Measurements from ENCODE around the gene SARS2. TPM values are rescaled to one million over a fixed set of nuclear protein-coding genes. Genes with fewer than 3 reads are reported as not detected.

The SARS2 gene
- total and polyA plus RNA-seq, 2 donors: 7.1 to 19.3 TPM

GRCh38 chr19:38917921-38918491 lies 12.6 kb downstream of the SARS2 start:
- Histone ChIP-seq H3K4me1 (ENCODE audit: insufficient read depth) (no peaks in the 10 kb centered on the region), H3K4me3 (ENCODE audit: low read depth, low read length) (no peak overlapping the region), H3K27ac (ENCODE audit: low read depth) (no peak overlapping the region), H3K36me3 (ENCODE audit: insufficient read depth) (no peaks in the 10 kb centered on the region)
- 77% methylated on average over 13 of the region's 13 CpGs for WGBS
- DNase-seq (ENCODE audit: extremely low spot score): no peak

- no peaks in the 10 kb centered on the region for H3K36me3 ChIP-seq (ENCODE audit: insufficient read depth)
- H3K4me3 ChIP-seq (ENCODE audit: low read depth, low read length): no peak overlapping the region
- no peak overlapping the region for H3K27ac ChIP-seq (ENCODE audit: low read depth)
- H3K4me1 ChIP-seq (ENCODE audit: insufficient read depth): no peaks in the 10 kb centered on the region
- WGBS: 72% methylated on average over 9 of the region's 9 CpGs
- DNase-seq (ENCODE audit: extremely low spot score): no peak
Observed at GRCh38 chr19:38917516-38917915, 13.0 kb downstream of the SARS2 start.

- no peak for DNase-seq (ENCODE audit: extremely low spot score)
- WGBS: 90% methylated on average over 44 of the region's 44 CpGs
- H3K4me1 ChIP-seq (ENCODE audit: insufficient read depth): no peaks in the 10 kb centered on the region
- no peaks in the 10 kb centered on the region for H3K36me3 ChIP-seq (ENCODE audit: insufficient read depth)
- H3K4me3 ChIP-seq (ENCODE audit: low read depth, low read length): no peak overlapping the region
- no peak overlapping the region for H3K27ac ChIP-seq (ENCODE audit: low read depth)
Observed at GRCh38 chr19:38915329-38916321, 14.9 kb downstream of the SARS2 start.

- Histone ChIP-seq H3K36me3 (ENCODE audit: insufficient read depth) (no peaks in the 10 kb centered on the region), H3K4me1 (ENCODE audit: insufficient read depth) (no peaks in the 10 kb centered on the region), H3K4me3 (ENCODE audit: low read depth, low read length) (no peak overlapping the region), H3K27ac (ENCODE audit: low read depth) (no peak overlapping the region)
- DNase-seq (ENCODE audit: extremely low spot score): no peak
- WGBS: 93% methylated on average over 8 of the region's 8 CpGs
Observed at GRCh38 chr19:38913958-38914357, 16.6 kb downstream of the SARS2 start.

GRCh38 chr19:38912600-38913514 lies 17.7 kb downstream of the SARS2 start:
- 71% methylated on average over 12 of the region's 12 CpGs for WGBS
- Histone ChIP-seq H3K27ac (ENCODE audit: low read depth) (no peak overlapping the region), H3K4me3 (ENCODE audit: low read depth, low read length) (no peak overlapping the region), H3K36me3 (ENCODE audit: insufficient read depth) (no peaks in the 10 kb centered on the region), H3K4me1 (ENCODE audit: insufficient read depth) (no peaks in the 10 kb centered on the region)
- no peak for DNase-seq (ENCODE audit: extremely low spot score)

- 47% methylated on average over 16 of the region's 16 CpGs for WGBS
- Histone ChIP-seq H3K4me1 (ENCODE audit: insufficient read depth) (no peaks in the 10 kb centered on the region), H3K27ac (ENCODE audit: low read depth) (no peak overlapping the region), H3K4me3 (ENCODE audit: low read depth, low read length) (no peak overlapping the region), H3K36me3 (ENCODE audit: insufficient read depth) (no peaks in the 10 kb centered on the region)
- no peak for DNase-seq (ENCODE audit: extremely low spot score)
Observed at GRCh38 chr19:38911388-38912001, 19.1 kb downstream of the SARS2 start.

GRCh38 chr19:38910488-38910887 lies 20.1 kb downstream of the SARS2 start:
- Histone ChIP-seq H3K4me1 (ENCODE audit: insufficient read depth) (no peaks in the 10 kb centered on the region), H3K36me3 (ENCODE audit: insufficient read depth) (no peaks in the 10 kb centered on the region), H3K27ac (ENCODE audit: low read depth) (no peak overlapping the region), H3K4me3 (ENCODE audit: low read depth, low read length) (no peak overlapping the region)
- no peak for DNase-seq (ENCODE audit: extremely low spot score)
- WGBS: 95% methylated on average over 12 of the region's 12 CpGs

- Histone ChIP-seq H3K36me3 (ENCODE audit: insufficient read depth) (no peaks in the 10 kb centered on the region), H3K4me1 (ENCODE audit: insufficient read depth) (no peaks in the 10 kb centered on the region), H3K27ac (ENCODE audit: low read depth) (no peak overlapping the region), H3K4me3 (ENCODE audit: low read depth, low read length) (no peak overlapping the region)
- WGBS: 69% methylated on average over 10 of the region's 10 CpGs
- DNase-seq (ENCODE audit: extremely low spot score): no peak
Observed at GRCh38 chr19:38908911-38909310, 21.7 kb downstream of the SARS2 start.

GRCh38 chr19:38907670-38908069 lies 22.9 kb downstream of the SARS2 start:
- Histone ChIP-seq H3K4me1 (ENCODE audit: insufficient read depth) (no peaks in the 10 kb centered on the region), H3K36me3 (ENCODE audit: insufficient read depth) (no peaks in the 10 kb centered on the region), H3K4me3 (ENCODE audit: low read depth, low read length) (no peak overlapping the region), H3K27ac (ENCODE audit: low read depth) (no peak overlapping the region)
- 96% methylated on average over 12 of the region's 12 CpGs for WGBS
- no peak for DNase-seq (ENCODE audit: extremely low spot score)

- 95% methylated on average over 29 of the region's 29 CpGs for WGBS
- H3K27ac ChIP-seq (ENCODE audit: low read depth): no peak overlapping the region
- no peaks in the 10 kb centered on the region for H3K4me1 ChIP-seq (ENCODE audit: insufficient read depth)
- DNase-seq (ENCODE audit: extremely low spot score): no peak
- no peaks in the 10 kb centered on the region for H3K36me3 ChIP-seq (ENCODE audit: insufficient read depth)
- H3K4me3 ChIP-seq (ENCODE audit: low read depth, low read length): no peak overlapping the region
Observed at GRCh38 chr19:38907227-38907626, 23.3 kb downstream of the SARS2 start.

- WGBS: 95% methylated on average over 4 of the region's 4 CpGs
- Histone ChIP-seq H3K36me3 (ENCODE audit: insufficient read depth) (no peaks in the 10 kb centered on the region), H3K4me3 (ENCODE audit: low read depth, low read length) (no peak overlapping the region), H3K27ac (ENCODE audit: low read depth) (no peak overlapping the region), H3K4me1 (ENCODE audit: insufficient read depth) (no peaks in the 10 kb centered on the region)
- no peak for DNase-seq (ENCODE audit: extremely low spot score)
Observed at GRCh38 chr19:38905620-38906019, 24.9 kb downstream of the SARS2 start.

- Histone ChIP-seq H3K36me3 (ENCODE audit: insufficient read depth) (no peaks in the 10 kb centered on the region), H3K4me3 (ENCODE audit: low read depth, low read length) (no peak overlapping the region)
- 91% methylated on average over 35 of the region's 35 CpGs for WGBS
Observed at GRCh38 chr19:38904581-38905539, 25.7 kb downstream of the SARS2 start.

More at GRCh38 chr19:38904581-38905539, 25.7 kb downstream of the SARS2 start:
- peaks cover 2% of the 10 kb centered on the region for H3K4me1 ChIP-seq (ENCODE audit: insufficient read depth)
- H3K27ac ChIP-seq (ENCODE audit: low read depth): no peak overlapping the region
- no peak for DNase-seq (ENCODE audit: extremely low spot score)
